AML-193 (cell line): ENCODE data around the gene CISTR.
A peak's percentile ranks its signal among the peaks of the same experiment; 100 is the strongest.
"Not testable (repeated sequence)": the region's sequence is repeated elsewhere in the genome, so short reads cannot be mapped to it uniquely, and the experiment has no call there.

Experiments
- DNase-seq, 2 experiments: peaks; one replicate each; lab custom pipeline; 2025; lab: John Stamatoyannopoulos, UW

The CISTR gene

DNA sequence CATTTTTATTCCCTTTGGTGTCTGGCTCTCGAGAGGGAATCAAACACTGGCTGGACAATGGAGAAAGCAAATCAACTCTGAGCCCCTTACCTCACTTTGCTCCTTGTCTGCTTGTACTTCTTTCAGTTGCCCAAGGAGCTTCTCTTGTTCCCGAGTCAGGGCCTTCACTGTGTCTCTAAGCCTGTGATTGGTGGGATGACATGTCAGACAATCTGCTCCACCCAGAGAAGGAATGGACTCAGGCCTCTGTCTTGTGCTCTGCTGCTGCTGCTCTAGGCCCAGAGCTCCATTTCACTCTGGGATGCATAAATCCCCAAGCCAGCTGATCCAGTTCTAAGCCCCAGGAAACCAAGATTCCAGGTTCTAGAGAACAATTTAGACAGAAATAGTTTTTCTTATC, 32.1 kb downstream of the CISTR start:
- DNase-seq: no peak

DNA sequence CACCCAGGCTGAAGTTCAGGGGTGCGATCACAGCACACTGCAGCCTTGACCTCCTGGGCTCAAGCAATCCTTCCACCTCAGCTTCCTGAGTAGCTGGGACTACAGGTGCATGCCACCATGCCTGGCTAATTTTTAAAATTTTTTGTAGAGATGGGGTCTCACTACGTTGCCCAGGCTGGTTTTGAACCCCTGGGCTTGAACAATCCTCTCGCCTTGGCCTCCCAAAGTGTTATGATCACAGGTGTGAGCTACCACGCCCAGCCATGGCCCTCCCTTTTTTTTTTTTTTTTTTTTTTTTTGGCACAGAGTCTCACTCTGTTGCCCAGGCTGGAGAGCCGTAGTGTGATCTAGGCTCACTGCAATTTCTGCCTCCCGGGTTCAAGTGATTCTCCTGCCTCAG, 33.2 kb downstream of the CISTR start:
- DNase-seq: not testable (repeated sequence)

DNA sequence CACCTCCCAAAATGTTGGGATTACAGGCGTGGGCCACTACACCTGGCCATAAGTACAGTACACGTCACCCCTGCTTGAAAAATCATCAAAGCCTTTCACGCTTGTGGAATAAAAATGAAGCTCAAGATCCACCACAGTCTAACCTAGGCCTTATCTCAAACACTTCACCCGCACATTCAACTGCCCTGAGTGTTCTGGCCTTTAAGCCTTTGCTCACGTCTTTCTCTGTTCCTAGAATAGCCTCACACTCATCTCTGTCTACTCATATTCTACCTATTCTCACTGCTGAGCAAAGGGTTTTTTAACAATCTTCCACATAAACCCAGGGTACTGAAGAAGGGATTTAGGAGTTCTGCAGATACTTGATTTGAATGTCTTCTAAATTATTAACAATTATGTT, 34.5 kb downstream of the CISTR start:
- no peak for DNase-seq

DNA sequence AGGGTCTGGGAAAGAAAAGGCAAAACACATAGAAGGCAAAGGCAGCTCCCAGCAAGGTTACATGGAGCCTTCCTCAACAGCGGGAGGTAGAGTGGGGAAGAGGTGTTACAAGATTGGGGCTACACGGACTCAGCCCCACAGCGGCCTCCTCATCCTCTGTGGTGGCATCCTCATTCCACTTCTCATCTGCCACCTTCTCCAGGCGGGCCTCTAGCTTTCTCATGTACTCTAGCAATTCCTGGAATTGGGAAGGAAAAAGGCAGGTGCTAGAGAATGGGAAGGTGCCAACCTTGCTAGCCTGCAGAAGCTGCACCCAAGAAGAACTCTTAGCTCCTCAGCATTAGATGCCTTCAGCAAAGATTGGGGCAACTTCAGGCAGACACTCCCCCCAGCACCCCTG, 37.8 kb downstream of the CISTR start:
- no peak for DNase-seq

DNA sequence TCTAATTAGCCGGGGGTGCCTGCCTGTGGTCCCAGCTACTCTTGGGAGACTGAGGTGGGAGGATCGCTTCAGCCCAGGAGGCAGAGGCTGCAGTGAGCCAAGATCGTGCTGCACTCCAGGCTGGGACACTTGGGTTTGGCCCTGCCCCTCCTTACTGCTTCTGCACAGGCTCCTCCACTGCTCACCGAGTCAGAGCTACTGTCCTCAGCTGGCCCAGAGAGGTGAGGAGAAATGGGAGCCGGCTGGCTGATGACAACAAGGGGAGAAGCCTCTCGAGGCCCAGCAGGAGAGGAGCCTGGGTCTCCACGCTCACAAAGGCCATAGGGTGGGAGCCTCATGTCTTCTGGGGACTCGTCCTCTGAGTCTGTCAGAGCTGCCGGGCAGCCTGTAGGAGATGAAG, 38.3 kb downstream of the CISTR start:
- no peak for DNase-seq

DNA sequence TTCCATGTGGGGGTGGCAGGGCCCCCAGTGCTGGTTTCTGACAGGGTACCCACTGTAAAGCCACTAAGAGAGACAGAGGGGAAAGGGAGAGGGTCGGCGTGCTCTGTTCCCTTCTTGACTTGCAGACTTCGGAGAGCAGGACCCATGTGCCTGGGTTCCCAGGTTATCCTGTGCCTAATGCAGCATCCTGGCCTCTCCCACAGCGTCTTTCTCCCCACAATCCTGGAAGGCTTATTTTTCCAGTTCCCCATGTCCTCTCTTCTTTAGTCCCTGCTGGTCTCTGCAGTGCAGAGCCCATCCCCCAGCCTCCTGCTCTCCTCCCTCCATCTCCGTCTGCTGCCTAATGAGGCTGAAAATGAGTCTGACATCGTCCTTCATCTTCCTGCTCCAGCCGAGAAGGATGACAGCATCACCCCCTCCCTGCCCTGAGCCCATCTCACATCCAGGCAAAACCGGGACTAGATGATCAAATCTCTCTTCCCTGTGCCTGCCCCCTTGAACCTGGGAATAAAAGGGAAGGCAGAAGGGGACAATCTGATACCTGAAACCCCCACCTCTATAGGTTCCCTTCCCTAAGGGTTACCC, 39.6 kb downstream of the CISTR start:
- no peak for DNase-seq

DNA sequence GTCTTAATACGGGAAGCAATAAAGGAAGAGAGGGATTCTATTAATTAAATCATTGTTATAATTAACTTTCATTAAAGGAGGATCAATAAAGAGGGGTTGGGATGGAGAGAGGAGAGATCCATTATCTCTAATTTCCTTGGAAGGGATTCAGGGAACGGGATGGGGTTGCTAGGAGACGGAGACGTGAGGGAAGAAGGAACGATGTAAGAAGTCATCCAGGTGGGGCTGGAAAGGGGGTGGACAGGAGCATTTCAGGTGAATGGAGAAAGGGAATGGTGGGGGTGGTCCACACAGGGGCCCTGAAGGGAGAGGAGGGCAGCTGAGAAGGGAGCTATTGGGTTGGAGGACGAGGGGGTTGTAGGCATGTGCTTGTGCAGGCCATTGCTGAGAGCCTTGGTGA, 41.7 kb downstream of the CISTR start:
- DNase-seq: no peak

DNA sequence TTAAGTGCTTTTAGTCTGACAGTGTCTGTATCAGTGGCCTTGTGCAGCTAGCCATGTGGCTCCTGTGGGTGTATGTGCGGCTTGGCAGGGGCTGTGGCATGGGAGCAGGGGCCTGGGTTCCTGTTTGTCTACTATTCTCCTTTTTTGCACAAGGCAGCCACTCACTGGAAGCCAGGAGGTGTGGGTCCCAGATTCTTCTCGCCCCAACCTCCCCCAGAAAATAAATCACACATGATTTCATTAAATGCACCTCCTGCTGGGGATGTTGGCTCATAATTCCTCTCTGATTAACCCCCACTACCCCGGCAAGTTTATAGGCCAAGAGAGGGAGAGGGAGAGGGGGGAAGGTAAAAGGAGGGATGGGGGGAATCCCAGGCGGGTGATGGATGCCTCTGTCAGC, 42.1 kb downstream of the CISTR start:
- no peak for DNase-seq

DNA sequence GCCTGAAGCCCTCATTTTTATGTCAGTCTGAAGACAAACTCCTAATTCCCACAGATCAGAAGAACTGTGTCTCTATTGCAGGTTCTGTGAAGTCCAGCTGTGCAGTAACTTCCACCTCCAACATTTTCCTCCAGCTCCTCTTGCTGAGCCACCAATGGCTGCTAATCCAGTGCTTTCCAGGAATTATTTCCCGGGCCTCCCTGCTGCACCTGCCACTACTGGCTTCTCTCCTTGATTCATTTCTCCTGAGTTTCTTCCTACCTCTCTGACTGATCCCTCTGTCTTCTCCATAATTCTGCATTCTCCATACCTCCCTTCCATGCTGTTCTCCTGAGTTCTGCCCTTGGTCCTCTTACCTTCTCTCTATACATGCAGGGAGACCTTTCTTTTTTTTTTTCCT, 45.7 kb downstream of the CISTR start:
- no peak for DNase-seq

DNA sequence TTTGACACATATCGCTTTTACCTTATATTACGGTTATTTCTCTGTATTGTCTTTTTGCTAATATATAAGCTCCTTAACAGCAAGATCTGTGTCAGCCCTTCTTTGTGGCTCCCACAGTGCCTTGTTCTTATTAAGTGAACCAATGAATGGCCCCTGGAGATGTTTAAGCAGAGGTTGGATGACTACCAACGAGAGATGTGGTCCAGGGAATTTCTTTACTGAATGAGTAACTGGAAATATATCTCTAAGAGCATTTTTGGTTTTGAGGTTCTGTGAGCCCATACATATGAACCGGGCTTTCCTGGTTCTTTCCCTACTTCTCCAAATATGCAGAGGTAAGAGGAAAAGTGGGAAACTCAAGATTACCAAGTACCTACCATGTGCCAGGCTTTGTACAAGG, 48.0 kb downstream of the CISTR start:
- no peak for DNase-seq

DNA sequence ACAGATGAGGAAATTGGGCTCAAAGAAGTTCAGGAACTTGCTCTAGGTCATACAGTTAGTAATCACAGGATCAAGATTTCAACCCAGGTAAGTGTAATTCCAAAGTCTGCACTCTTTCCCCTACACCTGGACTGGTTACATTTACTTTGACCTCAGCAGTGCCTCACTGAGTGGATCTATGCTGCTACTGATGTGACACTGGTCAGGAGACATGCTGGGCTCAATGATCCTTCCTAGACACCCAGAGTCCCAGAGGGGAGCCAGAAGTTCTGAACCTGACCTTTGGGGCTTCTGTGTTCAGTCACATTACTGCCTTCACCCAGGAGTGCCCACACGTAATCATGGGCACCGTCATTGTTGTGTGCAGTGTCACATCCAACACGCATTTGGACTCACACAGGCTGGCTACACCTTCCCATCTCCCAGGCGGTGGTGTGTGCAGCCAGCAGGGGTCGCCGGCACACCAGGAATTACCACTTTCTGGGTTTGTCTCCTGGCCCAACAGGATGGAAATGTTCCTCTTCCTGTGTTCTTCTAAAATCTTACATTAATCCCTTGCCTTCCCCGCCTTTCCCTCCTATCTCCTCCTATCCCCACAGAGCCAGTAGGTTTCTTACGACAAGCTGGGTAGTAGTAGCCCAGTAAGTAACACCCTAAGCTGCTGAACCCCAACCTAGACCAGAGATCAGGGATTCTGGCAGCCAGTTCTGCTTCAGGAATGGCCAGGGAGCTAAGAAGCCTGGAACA, 50.1 kb downstream of the CISTR start:
- peak; percentile 58 for DNase-seq

DNA sequence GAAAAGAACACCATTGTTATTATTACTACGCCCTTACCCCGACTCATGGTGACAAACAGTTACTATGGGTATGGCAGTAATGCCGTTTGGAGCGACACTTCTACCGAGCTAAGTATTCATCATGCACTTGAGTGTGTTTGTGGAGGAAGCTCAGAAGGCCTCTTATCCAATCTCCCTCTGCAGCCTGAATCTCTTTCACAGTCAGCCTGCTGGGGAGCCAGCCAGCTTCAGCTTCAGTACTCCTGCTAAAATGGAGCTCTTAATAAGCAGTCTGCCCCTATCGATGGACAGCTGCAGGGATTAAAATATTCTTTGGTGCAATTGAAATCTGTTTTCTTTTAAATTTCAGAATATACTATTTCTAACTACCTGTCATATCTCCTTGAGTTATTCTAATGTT, 51.2 kb downstream of the CISTR start:
- DNase-seq: no peak

DNA sequence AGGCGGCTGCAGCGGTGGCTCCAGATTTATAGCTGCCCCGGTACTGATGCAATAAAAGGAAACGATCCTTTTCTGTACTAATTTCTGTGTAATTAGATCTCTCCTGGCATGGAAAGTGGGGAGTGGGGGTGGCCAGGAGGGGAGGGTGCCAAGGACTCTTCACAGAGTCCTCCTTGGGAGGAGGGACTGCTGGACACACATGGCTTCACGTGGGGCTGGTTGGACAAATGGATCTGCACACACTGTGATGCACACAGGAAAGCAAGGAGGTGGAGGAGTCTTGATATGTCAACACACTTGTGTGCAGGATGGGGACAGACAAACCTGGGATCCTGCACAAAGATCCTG, 52.1 kb downstream of the CISTR start:
- no peak for DNase-seq

DNA sequence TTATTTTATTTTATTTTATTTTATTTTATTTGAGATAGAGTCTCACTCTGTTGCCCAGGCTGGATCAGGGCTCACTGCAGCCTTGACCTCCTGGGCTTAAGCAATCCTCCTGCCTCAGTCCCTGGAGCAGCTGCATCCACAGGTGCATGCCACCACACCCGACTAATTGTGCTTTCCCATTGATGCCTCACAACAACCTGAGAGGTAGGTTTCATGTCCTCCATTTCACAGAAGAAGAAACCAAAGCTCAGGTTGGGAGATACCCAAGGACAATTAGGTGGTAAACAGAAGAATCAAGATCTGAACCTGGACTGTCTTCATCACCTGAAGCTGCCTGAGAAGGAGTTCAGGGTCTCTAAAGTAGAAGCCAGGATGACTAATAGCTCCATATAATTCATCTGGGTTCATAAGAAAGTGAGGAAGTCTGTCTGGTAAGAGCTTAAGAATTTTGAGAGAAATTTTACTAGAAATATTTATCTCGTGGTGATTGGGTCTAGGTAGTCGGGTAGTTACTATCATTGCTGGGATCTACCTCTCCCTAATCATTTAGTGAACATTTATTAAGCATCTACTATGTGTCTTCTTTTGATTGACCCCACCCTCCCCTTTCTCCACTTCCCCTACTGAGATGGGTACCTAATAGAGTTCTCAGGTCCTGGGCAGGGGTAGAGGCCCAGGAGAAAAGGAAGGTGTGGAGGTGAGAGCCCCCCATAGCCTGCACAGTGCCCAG, 52.7 kb downstream of the CISTR start:
- no peak for DNase-seq

DNA sequence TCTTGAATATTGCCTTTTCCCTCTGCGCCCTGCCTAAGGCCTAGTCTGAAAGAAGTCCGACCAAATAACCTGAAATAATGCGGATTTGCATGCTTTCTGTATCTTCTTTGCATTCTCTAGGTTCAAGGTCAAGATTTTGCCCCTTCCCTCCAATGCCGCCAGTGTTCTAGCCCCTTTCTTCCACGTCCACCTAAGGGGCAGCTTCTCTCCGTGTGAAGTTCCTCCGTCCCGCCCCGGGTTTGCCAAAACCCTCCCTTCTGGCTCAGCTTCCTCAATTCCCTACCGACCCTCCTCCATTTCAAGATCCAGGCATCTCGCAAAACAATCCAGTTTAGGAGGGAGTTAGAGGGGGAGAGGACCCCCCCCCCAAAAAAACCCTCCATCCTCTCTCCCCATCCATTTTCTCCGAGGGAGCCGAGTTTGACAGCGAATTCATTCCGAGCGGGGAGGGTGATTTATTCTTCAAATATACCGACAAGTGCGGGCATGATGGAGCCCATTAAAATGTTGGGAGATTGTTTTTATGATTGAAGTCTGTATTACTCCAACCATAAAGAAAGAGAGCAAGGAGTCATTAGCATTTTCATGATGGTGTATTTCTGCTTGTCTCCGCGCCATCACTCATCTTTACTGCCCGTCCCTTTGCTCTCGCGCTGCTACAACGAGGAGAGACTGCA, 55.0 kb downstream of the CISTR start:
- no peak for DNase-seq
